Mesothelial cell of epicardium (in vitro differentiated cells): ENCODE data around the gene ARID3C. TPM values are rescaled to one million over a fixed set of nuclear protein-coding genes. Genes with fewer than 3 reads are reported as not detected.
A peak's percentile ranks its signal among the peaks of the same experiment; 100 is the strongest.

Experiments used
- DNase-seq, 2 experiments: peaks; one replicate each; pipeline ENCODE4 v3.0.0; 2021; ENCODE audit warnings: low spot score in 2 of 2; ENCODE audit not compliant: unreplicated experiment in 2 of 2
- H3K27ac Mint-ChIP-seq: 2 replicates; pipeline ENCODE4 v1.8.0; 2021; ENCODE audit warnings: mixed read lengths
- H3K27me3 Mint-ChIP-seq: 2 replicates; pipeline ENCODE4 v1.8.0; 2021; ENCODE audit warnings: low read depth, mixed read lengths
- H3K36me3 Mint-ChIP-seq: 2 replicates; pipeline ENCODE4 v1.8.0; 2021; ENCODE audit warnings: mixed read lengths
- H3K4me1 Mint-ChIP-seq: 2 replicates; pipeline ENCODE4 v1.8.0; 2021; ENCODE audit warnings: mixed read lengths
- H3K4me3 Mint-ChIP-seq: 2 replicates; pipeline ENCODE4 v1.8.0; 2021; ENCODE audit warnings: mild to moderate bottlenecking, moderate library complexity, mixed read lengths
- H3K9me3 Mint-ChIP-seq: 2 replicates; pipeline ENCODE4 v1.8.0; 2021; ENCODE audit warnings: mixed read lengths
- total RNA-seq: library from RNA; stranded (reverse); gene quantifications from 3 replicates; pipeline ENCODE4 v1.2.1, GENCODE V29; 2021
- TF ChIP-seq, protein P1 (sequence below): fragments of 200-600 bp; sonication (generic); IDR thresholded peaks from one replicate; pipeline ENCODE4 v1.5.0; 2021; ENCODE audit warnings: antibody characterized with exemption; ENCODE audit not compliant: unreplicated experiment

ARID3C gene
- total RNA-seq, 1 donor from 2014 or later = 0.80 TPM

DNA sequence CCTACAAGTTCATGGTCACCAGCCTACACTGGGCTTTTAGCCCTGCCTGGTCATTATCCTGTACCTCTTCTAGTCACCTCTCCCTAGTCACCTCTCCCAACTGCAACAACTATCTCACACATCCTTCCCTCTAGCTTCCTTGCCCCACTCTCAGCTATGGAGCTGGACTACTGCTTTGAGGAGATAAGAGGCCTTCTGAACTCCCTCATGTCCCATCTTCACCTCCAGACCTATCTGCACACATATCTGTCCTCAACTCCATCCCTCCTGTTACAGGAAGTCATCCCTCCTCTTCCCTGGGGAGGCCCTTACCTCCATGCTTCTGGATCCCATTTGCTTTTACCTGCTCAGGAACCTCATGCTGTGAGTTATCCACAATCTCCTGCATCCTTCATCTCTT is 22.7 kb downstream of the ARID3C start:
- TF ChIP-seq, protein P1, sequence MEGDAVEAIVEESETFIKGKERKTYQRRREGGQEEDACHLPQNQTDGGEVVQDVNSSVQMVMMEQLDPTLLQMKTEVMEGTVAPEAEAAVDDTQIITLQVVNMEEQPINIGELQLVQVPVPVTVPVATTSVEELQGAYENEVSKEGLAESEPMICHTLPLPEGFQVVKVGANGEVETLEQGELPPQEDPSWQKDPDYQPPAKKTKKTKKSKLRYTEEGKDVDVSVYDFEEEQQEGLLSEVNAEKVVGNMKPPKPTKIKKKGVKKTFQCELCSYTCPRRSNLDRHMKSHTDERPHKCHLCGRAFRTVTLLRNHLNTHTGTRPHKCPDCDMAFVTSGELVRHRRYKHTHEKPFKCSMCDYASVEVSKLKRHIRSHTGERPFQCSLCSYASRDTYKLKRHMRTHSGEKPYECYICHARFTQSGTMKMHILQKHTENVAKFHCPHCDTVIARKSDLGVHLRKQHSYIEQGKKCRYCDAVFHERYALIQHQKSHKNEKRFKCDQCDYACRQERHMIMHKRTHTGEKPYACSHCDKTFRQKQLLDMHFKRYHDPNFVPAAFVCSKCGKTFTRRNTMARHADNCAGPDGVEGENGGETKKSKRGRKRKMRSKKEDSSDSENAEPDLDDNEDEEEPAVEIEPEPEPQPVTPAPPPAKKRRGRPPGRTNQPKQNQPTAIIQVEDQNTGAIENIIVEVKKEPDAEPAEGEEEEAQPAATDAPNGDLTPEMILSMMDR = no peak
- Mint-ChIP-seq H3K27ac (no peak overlapping the region), H3K4me3 (no peak overlapping the region), H3K27me3 (peaks cover 19% of the 10 kb centered on the region), H3K36me3 (no peaks in the 10 kb centered on the region), H3K4me1 (peaks cover 8% of the 10 kb centered on the region), H3K9me3 (no peaks in the 10 kb centered on the region)
- DNase-seq = no peak

DNA sequence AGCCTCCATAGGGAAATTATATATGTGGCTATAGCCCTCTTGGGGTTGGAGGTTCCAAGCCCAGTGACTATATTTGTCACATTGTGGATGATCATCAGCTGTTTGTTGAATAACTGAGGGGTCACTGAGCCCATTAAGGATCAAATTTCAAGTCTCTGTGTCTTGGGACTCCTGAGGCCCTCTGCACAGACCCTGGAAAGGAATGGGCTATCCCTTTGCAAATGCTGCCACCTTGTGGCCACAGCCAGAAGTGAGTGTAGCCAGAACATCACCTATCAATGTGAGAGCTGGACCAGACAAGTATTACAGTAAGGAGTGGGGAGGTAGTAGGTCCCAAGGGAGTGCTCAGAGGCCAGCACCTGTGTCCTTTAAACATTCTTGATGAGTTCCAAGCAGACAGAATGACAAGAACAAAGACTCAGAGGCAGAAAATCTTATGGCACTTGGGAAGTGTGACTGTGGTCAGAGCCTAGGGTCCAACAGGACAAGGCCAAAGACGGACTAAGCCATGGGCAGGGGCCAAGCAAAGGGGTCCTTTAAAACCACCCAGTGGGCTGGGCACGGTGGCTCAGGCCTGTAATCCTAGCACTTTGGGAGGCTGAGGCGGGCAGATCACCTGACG is 25.1 kb downstream of the ARID3C start:
- TF ChIP-seq, protein P1 = peak; percentile 93

DNA sequence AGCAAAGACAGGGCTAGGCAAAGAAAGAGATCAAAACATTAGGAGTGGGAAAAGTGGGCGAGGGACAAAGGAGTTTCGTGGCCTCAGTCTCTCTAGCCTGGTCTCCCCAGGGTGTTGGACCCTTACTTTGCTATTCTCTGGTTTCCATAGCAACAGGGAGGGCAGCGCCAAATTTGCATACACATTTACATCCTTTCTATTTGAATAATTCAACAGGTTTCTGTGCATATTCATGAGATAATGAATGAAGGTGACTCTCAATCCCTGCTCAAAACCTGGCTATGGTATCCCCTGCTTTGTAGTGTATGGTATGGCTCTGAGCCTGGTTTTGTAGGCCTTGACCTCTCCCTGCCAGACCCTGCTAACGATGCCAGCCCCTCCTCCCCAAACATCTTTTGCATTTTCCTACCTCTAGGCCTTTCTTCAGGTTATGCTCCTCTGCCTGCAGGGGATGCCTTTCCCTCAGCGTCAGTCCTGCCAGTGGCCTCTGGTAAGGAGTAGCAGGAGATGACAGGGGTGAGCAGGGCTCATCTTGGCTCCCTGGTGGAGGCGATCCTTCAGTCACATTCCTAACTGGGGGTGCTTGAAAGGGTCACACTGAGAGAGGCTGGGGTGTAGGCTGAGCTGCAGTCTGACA is 26.8 kb downstream of the ARID3C start:
- no peak overlapping the region for H3K27ac Mint-ChIP-seq
- no peak for DNase-seq

More for the DNA sequence above, 25.1 kb downstream of the ARID3C start:
- H3K9me3 Mint-ChIP-seq = no peaks in the 10 kb centered on the region
- H3K27ac Mint-ChIP-seq = no peak overlapping the region
- peaks cover 28% of the 10 kb centered on the region for H3K27me3 Mint-ChIP-seq
- no peaks in the 10 kb centered on the region for H3K36me3 Mint-ChIP-seq
- no peak overlapping the region for H3K4me3 Mint-ChIP-seq
- peak; percentile 76 to 93 for DNase-seq
- H3K4me1 Mint-ChIP-seq = no peaks in the 10 kb centered on the region

DNA sequence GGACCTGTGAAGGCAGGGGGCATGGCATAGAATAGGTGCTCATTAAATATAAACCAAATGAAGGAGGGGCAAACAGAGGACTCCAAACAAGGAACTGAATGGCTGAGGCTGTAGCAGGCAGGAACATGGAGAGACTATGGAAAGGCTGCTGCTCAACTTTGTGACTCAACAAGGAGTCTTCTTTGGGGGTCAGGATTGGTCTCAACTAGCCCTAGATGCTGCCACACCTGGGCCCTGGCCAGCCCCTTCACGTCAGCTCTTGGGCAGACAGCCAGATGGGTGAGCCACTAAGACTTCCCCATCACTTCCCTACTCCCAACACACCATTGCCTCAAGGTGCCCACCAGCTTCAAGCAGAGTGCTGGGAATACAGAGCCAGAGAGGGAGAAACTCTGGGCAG is 28.0 kb downstream of the ARID3C start:
- TF ChIP-seq, protein P1 = no peak

More for the DNA sequence above, 26.8 kb downstream of the ARID3C start:
- Mint-ChIP-seq H3K27me3 (peaks cover 38% of the 10 kb centered on the region), H3K4me1 (no peaks in the 10 kb centered on the region), H3K9me3 (no peaks in the 10 kb centered on the region), H3K36me3 (no peaks in the 10 kb centered on the region), H3K4me3 (no peak overlapping the region)
- TF ChIP-seq, protein P1 = no peak

GRCh38 chr9:34599546-34599945 is 29.3 kb downstream of the ARID3C start:
- Mint-ChIP-seq H3K27ac (no peak overlapping the region), H3K4me1 (no peaks in the 10 kb centered on the region), H3K4me3 (no peak overlapping the region), H3K36me3 (no peaks in the 10 kb centered on the region), H3K9me3 (no peaks in the 10 kb centered on the region), H3K27me3 (peaks cover 45% of the 10 kb centered on the region)
- TF ChIP-seq, protein P1 = no peak
- DNase-seq = no peak

More for the DNA sequence above, 28.0 kb downstream of the ARID3C start:
- no peak for DNase-seq
- H3K36me3 Mint-ChIP-seq = no peaks in the 10 kb centered on the region
- H3K4me3 Mint-ChIP-seq = no peak overlapping the region
- no peaks in the 10 kb centered on the region for H3K4me1 Mint-ChIP-seq
- H3K9me3 Mint-ChIP-seq = no peaks in the 10 kb centered on the region
- H3K27me3 Mint-ChIP-seq = peaks cover 49% of the 10 kb centered on the region
- H3K27ac Mint-ChIP-seq = no peak overlapping the region
